Glutamatergic neuron (in vitro differentiated cells): Measurements from ENCODE around the gene PROP1. TPM values are rescaled to one million over a fixed set of nuclear protein-coding genes. Genes with fewer than 3 reads are reported as not detected.

Source experiments
- DNase-seq: peaks from one replicate; pipeline ENCODE4 v3.0.0; 2022
- H3K27ac Mint-ChIP-seq: one replicate; pipeline ENCODE4 v1.8.0; 2020; ENCODE audit warnings: mild to moderate bottlenecking, mixed read lengths, inconsistent platforms; ENCODE audit not compliant: unreplicated experiment
- H3K27me3 Mint-ChIP-seq: one replicate; pipeline ENCODE4 v1.8.0; 2020; ENCODE audit warnings: mild to moderate bottlenecking, moderate library complexity, mixed read lengths, inconsistent platforms; ENCODE audit not compliant: unreplicated experiment
- H3K36me3 Mint-ChIP-seq: one replicate; pipeline ENCODE4 v1.8.0; 2020; ENCODE audit warnings: mild to moderate bottlenecking, mixed read lengths, inconsistent platforms; ENCODE audit not compliant: unreplicated experiment
- H3K4me1 Mint-ChIP-seq: one replicate; pipeline ENCODE4 v1.8.0; 2020; ENCODE audit warnings: mild to moderate bottlenecking, low read depth, mixed read lengths, inconsistent platforms; ENCODE audit not compliant: unreplicated experiment
- H3K4me3 Mint-ChIP-seq: one replicate; pipeline ENCODE4 v1.8.0; 2020; ENCODE audit warnings: mild to moderate bottlenecking, mixed read lengths, inconsistent platforms; ENCODE audit not compliant: unreplicated experiment
- H3K9me3 Mint-ChIP-seq: one replicate; pipeline ENCODE4 v1.8.0; 2020; ENCODE audit warnings: mild to moderate bottlenecking, moderate library complexity, mixed read lengths, inconsistent platforms; ENCODE audit not compliant: unreplicated experiment
- total RNA-seq: library from RNA; stranded (reverse); fragmentation: NEBNext Ultra II Directional; extraction: Animal tissue kit (Norgen Biotek cat#: 25700); gene quantifications from one replicate; pipeline ENCODE4 v1.2.1, GENCODE V29; 2021; ENCODE audit not compliant: unreplicated experiment
- TF ChIP-seq, protein P1 (sequence below): fragments of 200-600 bp; sonication (generic); IDR thresholded peaks from one replicate; pipeline ENCODE4 v1.5.0; 2021; ENCODE audit not compliant: partially characterized antibody, unreplicated experiment

Gene PROP1
- total RNA-seq, 1 donor from 2014 or later, result not detected

- TF ChIP-seq, protein P1, sequence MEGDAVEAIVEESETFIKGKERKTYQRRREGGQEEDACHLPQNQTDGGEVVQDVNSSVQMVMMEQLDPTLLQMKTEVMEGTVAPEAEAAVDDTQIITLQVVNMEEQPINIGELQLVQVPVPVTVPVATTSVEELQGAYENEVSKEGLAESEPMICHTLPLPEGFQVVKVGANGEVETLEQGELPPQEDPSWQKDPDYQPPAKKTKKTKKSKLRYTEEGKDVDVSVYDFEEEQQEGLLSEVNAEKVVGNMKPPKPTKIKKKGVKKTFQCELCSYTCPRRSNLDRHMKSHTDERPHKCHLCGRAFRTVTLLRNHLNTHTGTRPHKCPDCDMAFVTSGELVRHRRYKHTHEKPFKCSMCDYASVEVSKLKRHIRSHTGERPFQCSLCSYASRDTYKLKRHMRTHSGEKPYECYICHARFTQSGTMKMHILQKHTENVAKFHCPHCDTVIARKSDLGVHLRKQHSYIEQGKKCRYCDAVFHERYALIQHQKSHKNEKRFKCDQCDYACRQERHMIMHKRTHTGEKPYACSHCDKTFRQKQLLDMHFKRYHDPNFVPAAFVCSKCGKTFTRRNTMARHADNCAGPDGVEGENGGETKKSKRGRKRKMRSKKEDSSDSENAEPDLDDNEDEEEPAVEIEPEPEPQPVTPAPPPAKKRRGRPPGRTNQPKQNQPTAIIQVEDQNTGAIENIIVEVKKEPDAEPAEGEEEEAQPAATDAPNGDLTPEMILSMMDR, result no peak
- Mint-ChIP-seq H3K4me3 (no peak overlapping the region), H3K27me3 (peaks cover 21% of the 10 kb centered on the region), H3K4me1 (no peaks in the 10 kb centered on the region), H3K27ac (no peak overlapping the region), H3K9me3 (peaks cover 1% of the 10 kb centered on the region), H3K36me3 (no peaks in the 10 kb centered on the region)
- DNase-seq, result no peak
Observed at GRCh38 chr5:177983763-177984583, 12.1 kb downstream of the PROP1 start.

- no peak for DNase-seq
- no peaks in the 10 kb centered on the region for H3K36me3 Mint-ChIP-seq
- no peak overlapping the region for H3K4me3 Mint-ChIP-seq
- TF ChIP-seq, protein P1, result no peak
- H3K9me3 Mint-ChIP-seq, result peaks cover 3% of the 10 kb centered on the region
- H3K4me1 Mint-ChIP-seq, result no peaks in the 10 kb centered on the region
- H3K27ac Mint-ChIP-seq, result no peak overlapping the region
- peaks cover 24% of the 10 kb centered on the region for H3K27me3 Mint-ChIP-seq
Observed at GRCh38 chr5:177982956-177983355, 13.1 kb downstream of the PROP1 start.

DNA sequence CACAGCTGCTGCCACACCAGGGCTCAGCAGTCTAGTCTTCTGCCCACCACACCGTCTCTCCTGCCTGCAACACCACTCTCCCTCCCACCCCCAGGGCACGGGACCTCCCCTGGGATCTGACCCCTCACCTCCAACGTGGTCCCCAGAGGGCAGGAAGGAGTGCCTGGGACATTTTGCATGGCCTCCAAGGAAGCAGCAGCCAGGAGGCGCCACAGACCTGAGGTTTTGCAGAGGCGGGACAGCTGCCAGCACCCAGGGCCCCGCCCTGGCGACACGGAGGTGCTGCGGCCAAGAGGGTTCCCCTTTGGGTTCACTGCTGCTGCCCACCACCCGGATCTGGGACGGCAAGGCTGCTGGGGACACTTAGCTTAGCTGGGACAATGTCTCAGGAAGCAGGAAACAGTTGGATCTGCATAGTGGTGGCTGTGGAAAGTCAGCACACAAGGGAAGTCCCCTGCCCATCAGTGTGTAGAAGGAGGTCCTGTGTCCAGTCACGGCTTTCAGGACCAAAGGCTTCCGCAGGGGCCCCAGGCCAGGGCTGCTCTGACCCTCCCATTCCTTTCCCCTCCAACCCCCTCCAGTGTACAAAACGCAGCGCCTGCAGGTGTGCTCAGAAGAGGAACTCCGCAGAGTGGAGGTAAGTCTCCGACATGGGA is 13.8 kb downstream of the PROP1 start:
- Mint-ChIP-seq H3K4me3 (no peak overlapping the region), H3K27me3 (peaks cover 24% of the 10 kb centered on the region), H3K36me3 (no peaks in the 10 kb centered on the region), H3K27ac (no peak overlapping the region), H3K4me1 (peaks cover 1% of the 10 kb centered on the region), H3K9me3 (peaks cover 3% of the 10 kb centered on the region)
- DNase-seq, result peak; percentile 45
- TF ChIP-seq, protein P1, result no peak

DNA sequence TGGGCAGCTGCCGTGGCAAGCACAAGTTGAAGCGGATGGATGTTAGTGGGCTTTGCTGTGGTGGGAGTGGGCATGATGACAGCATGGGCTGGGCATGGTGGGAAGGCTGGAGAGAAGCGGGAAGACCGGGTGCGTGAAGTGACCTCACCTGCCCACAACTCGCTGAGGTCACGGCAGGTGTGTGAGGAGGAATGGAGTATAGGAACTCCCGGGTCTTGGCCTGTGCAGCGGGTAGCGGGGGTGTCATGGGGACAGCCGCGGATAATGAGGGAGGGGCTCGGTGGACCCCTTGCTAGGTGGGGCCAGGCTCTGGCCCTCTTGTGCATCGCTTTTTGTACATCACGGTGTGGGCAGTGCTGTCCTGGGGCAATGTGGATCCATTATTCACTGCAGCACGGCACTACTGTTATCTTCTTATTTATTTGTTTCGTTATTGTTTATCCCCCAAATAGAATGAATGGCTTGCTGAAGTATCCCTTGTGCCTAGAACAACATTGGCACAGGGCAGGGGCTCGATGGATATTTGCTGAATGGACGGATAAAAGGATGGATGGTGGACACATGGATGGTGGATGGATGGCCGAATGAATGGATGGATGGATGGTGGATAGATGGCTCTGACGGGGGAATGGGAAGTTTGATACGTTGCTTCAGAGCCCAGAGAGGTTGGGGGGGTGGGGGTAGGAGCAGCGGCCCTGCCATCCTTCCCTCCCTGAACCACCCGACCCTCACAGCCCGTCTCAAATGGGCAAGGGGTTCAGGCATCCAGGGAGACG is 14.6 kb downstream of the PROP1 start:
- no peak overlapping the region for H3K27ac Mint-ChIP-seq
- no peak for DNase-seq
- H3K36me3 Mint-ChIP-seq, result no peaks in the 10 kb centered on the region
- TF ChIP-seq, protein P1, result no peak
- H3K4me1 Mint-ChIP-seq, result peaks cover 1% of the 10 kb centered on the region
- H3K9me3 Mint-ChIP-seq, result peaks cover 3% of the 10 kb centered on the region
- H3K27me3 Mint-ChIP-seq, result peaks cover 24% of the 10 kb centered on the region
- H3K4me3 Mint-ChIP-seq, result no peak overlapping the region
